K562 (cell line): ENCODE data around the gene DMD. TPM values are rescaled to one million over a fixed set of nuclear protein-coding genes. Genes with fewer than 3 reads are reported as not detected.

Experiments used
- ATAC-seq: fragments of 200-7000 bp; cut with Tn5 transposase; 3 replicates; pipeline ENCODE4 v1.9.1; 2020; ENCODE audit warnings: moderate library complexity
- BruUV-seq: library from RNA; stranded (reverse); fragments of 400-500 nt; replicated peaks from 2 replicates; lab custom pipeline; 2021; lab: Mats Ljungman, UMichigan
- CTCF ChIA-PET: fragments of 300-600 bp; formaldehyde crosslinking; extraction: SDS; loops from one replicate; lab custom pipeline; 2021; ENCODE audit warnings: low intra/inter-chr PET ratio; lab: Yijun Ruan, JAX
- POLR2A ChIA-PET: fragments of 300-600, 350-650 bp; sonication (Branson Sonifier 250); formaldehyde crosslinking; extraction: SDS; loops from one replicate; lab custom pipeline; 2021; ENCODE audit warnings: antibody characterized with exemption, inconsistent platforms; lab: Yijun Ruan, JAX
- DNase-seq, 4 experiments: peaks; one replicate each; pipeline versions ENCODE4 v3.0.0 to v3.0.0-alpha.2; 2011 to 2018; ENCODE audit warnings: low spot score in 3 of 4, mixed read lengths in 3 of 4; ENCODE audit errors: extremely low read depth in 1 of 4
- FAIRE-seq: peaks from 2 replicates; lab custom pipeline; 2011; peaks lifted over from hg19 to GRCh38; lab: Jason Lieb, UNC
- H2AFZ ChIP-seq: 2 replicates; pipeline ENCODE4 v1.6.0; 2011; ENCODE audit warnings: low read depth, low read length, control low read depth, inconsistent platforms
- H3K27ac ChIP-seq: fragments of 200-600 bp; 3 replicates; pipeline ENCODE4 v1.8.0; 2011; ENCODE audit warnings: low read depth, mild to moderate bottlenecking, control low read depth, inconsistent platforms, low read length, moderate library complexity, mixed read lengths; ENCODE audit errors: extremely low read depth
- H3K27me3 ChIP-seq, 2 experiments: fragments of 300-600 bp in 1 of 2; 2 replicates in 1 of 2; 3 replicates in 1 of 2; pipeline versions ENCODE4 v1.6.0 to v1.8.0; 2011; ENCODE audit warnings: inconsistent platforms in 2 of 2, low read length in 2 of 2, mild to moderate bottlenecking in 1 of 2, mixed read lengths in 1 of 2, moderate library complexity in 1 of 2; ENCODE audit not compliant: control insufficient read depth in 2 of 2, insufficient read depth in 2 of 2
- H3K36me3 ChIP-seq: fragments of 300-600 bp; 3 replicates; pipeline ENCODE4 v1.8.0; 2011; ENCODE audit warnings: mild to moderate bottlenecking, low read length, inconsistent platforms; ENCODE audit not compliant: control insufficient read depth, insufficient read depth
- H3K4me1 ChIP-seq, 2 experiments: fragments of 200-600 bp in 1 of 2; replicated peaks in 1 of 2; 2 replicates in 1 of 2; 3 replicates in 1 of 2; pipeline versions ENCODE4 v1.5.1 to v1.8.0; 2011; ENCODE audit warnings: inconsistent platforms in 2 of 2, low read length in 2 of 2, mild to moderate bottlenecking in 1 of 2, mixed read lengths in 1 of 2, moderate library complexity in 1 of 2; ENCODE audit not compliant: control insufficient read depth in 2 of 2, insufficient read depth in 2 of 2
- H3K4me2 ChIP-seq: 2 replicates; pipeline ENCODE4 v1.6.1; 2011; ENCODE audit warnings: low read length, control low read depth, inconsistent platforms, mixed read lengths; ENCODE audit not compliant: insufficient read depth
- H3K4me3 ChIP-seq: fragments of 200-600 bp; sonication (generic), shearing (Covaris generic); 2 replicates; pipeline ENCODE4 v1.5.1; 2016; ENCODE audit warnings: control low read depth, inconsistent platforms
- H3K79me2 ChIP-seq: fragments of 200-600 bp; 3 replicates; pipeline ENCODE4 v1.8.0; 2011; ENCODE audit warnings: low read length, inconsistent platforms; ENCODE audit not compliant: control insufficient read depth, insufficient read depth
- H3K9ac ChIP-seq, 2 experiments: 2 replicates each; pipeline versions ENCODE4 v1.6.0 to v1.6.1; 2011; ENCODE audit warnings: low read depth in 2 of 2, low read length in 2 of 2, control low read depth in 1 of 2, inconsistent platforms in 1 of 2, mild to moderate bottlenecking in 1 of 2, mixed read lengths in 1 of 2; ENCODE audit not compliant: insufficient read depth in 1 of 2
- H3K9me1 ChIP-seq: one replicate; pipeline ENCODE4 v1.6.0; 2011; ENCODE audit warnings: inconsistent platforms, mild to moderate bottlenecking, low read length, moderate library complexity; ENCODE audit not compliant: control insufficient read depth, insufficient read depth
- H3K9me3 ChIP-seq: replicated peaks from 2 replicates; pipeline ENCODE4 v1.5.1; 2011; ENCODE audit warnings: low read depth, low read length, inconsistent platforms; ENCODE audit not compliant: control insufficient read depth, insufficient read depth
- H4K20me1 ChIP-seq: replicated peaks from 2 replicates; pipeline ENCODE4 v1.6.1; 2011; ENCODE audit warnings: low read length, inconsistent platforms, mixed read lengths; ENCODE audit not compliant: control insufficient read depth, insufficient read depth
- BRF1 ChIP-seq: IDR thresholded peaks from 3 replicates; pipeline ENCODE4 v1.6.1; 2011; ENCODE audit warnings: borderline replicate concordance, mild to moderate bottlenecking; ENCODE audit not compliant: insufficient read length; ENCODE audit errors: extremely low read depth
- CREM ChIP-seq: IDR thresholded peaks from 2 replicates; pipeline ENCODE4 v1.6.1; 2014; ENCODE audit warnings: antibody characterized with exemption, low read depth
- FOXM1 ChIP-seq, 2 experiments: fragments of 450-650 bp in 1 of 2; sonication (generic) in 1 of 2; formaldehyde crosslinking in 1 of 2; IDR thresholded peaks; 2 replicates each; pipeline versions ENCODE4 v1.6.1 to v1.9.0; 2017 to 2022; ENCODE audit warnings: low read depth in 2 of 2, mild to moderate bottlenecking in 2 of 2, missing genetic modification reagents in 1 of 2, moderate library complexity in 1 of 2
- JUN ChIP-seq, 2 experiments: sonication (generic) in 1 of 2; formaldehyde crosslinking in 1 of 2; IDR thresholded peaks; 2 replicates each; pipeline versions ENCODE4 v1.6.1 to v1.8.0; 2012 to 2022; ENCODE audit warnings: borderline replicate concordance in 2 of 2, mild to moderate bottlenecking in 2 of 2, improper control_type of control experiment in 1 of 2, low read depth in 1 of 2, low read length in 1 of 2, missing genetic modification reagents in 1 of 2
- MXI1 ChIP-seq: IDR thresholded peaks from 2 replicates; pipeline ENCODE4 v1.6.1; 2011; ENCODE audit warnings: low read depth, mild to moderate bottlenecking, improper control_type of control experiment, low read length
- SETDB1 ChIP-seq: IDR thresholded peaks from one replicate; pipeline ENCODE4 v1.6.1; 2012; ENCODE audit warnings: low read length, control low read depth, inconsistent platforms
- STAT5B ChIP-seq: fragments of 250-450 bp; sonication (Bioruptor Pico); IDR thresholded peaks from 2 replicates; pipeline ENCODE4 v1.8.0; 2021; ENCODE audit warnings: mild to moderate bottlenecking, inconsistent platforms
- WGBS: fragments of 100-300 bp; shearing (Covaris generic); methylation state at CpG from one replicate; pipeline ENCODE4 v1.1.6; 2016; ENCODE audit warnings: low coverage, mixed read lengths; ENCODE audit not compliant: insufficient coverage; ENCODE audit errors: missing lambda C conversion rate; 5-methylcytosine and 5-hydroxymethylcytosine counted together
- in situ Hi-C: fragments of 300-500 bp; cut with MboI; formaldehyde crosslinking; loops from 4 replicates; pipeline ENCODE4 v1.15.0; 2018; ENCODE audit warnings: inconsistent platforms, mixed read lengths
- intact Hi-C: fragments of 100-400 bp; cut with micrococcal nuclease; formaldehyde crosslinking; loops from 2 replicates; pipeline ENCODE4 v1.14.2; 2022
- polyA plus RNA-seq, 8 experiments: library from polyadenylated mRNA; depleted of rRNA in 4 of 8; stranded (reverse) in 5 of 8; unstranded in 3 of 8; fragments of >200 nt; fragmentation: Nextera tagmentation in 2 of 8; fragmentation: Illumina TruSeq in 1 of 8; extraction: Ambion mirVana in 2 of 8; extraction: Trizol in 1 of 8; gene quantifications; 2 replicates each; pipeline versions ENCODE4 v1.2.1 to v1.2.3, GENCODE V29; 2011 to 2014; ENCODE audit warnings: inconsistent platforms in 1 of 8, missing spikeins in 1 of 8
- total RNA-seq, 7 experiments: library from RNA; depleted of rRNA in 6 of 7; stranded (reverse); fragments of >200 nt in 6 of 7; fragmentation: Illumina TruSeq in 2 of 7; extraction: Trizol in 2 of 7; gene quantifications; 2 replicates each; pipeline versions ENCODE4 v1.2.1 to v1.2.3, GENCODE V29; 2011 to 2021; ENCODE audit warnings: low replicate concordance in 1 of 7

DMD gene
- total and polyA plus RNA-seq, 9 of the 15 experiments (the other 6 are each of a cell fraction or from before 2014, with no cell fraction given) = 3.8 to 20.4 (median 11.4) TPM

DNA sequence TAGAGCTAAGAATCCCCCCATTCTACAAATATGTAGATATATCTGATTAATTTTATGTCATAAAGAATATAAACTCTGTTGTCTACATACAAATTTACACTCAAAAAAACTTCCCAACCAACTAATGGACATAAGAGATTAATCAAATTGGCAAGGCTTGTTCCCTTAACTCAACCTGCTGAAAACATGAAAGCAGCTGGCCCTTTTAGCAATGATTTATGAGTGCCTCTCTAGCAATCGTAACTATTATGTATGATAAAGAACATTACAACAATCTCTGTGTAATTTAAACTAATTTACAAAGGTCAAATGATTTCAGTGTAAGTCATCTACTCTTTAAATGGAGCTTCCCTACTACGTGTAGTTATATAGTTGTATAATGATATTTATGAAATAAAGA lies 2056.4 kb downstream of the DMD start (continued):
- TF ChIP-seq JUN (IDR thresholded peaks at IDR 0.05; ENCODE audit: borderline replicate concordance, low read depth, low read length) (no peak), JUN (CRISPR knock-in tag; IDR thresholded peaks at IDR 0.05; ENCODE audit: borderline replicate concordance) (no peak)

DNA sequence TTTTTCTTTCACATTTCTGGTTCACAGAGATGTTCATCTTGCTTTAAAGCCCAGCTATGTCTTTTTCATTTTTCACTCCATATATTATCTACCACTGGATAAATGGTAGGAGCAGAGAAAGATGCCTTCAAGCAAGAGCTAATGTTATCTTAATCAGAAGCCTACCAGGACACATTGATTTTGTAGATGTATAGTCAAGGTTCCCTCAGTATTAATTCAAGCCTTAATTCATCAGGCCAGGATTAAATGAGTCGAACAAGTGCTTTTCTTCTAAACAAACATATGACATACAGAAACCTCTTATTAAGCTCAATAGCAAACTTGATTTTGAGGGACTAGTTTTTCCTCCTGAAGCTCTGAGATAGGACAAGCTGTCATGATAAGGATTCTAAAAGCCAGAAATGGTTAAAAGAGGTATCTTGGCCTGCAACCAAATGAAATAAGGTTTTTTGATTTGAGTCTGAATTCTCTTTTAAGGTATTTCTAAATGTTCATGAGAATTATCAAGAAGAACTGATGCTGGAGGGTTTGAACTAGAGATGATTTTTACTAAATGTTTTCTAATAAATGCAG lies 2057.8 kb downstream of the DMD start:
- no peak overlapping the region for H3K9ac ChIP-seq
- H4K20me1 ChIP-seq = no peaks in the 10 kb centered on the region
- H3K27me3 ChIP-seq = no peaks in the 10 kb centered on the region
- no peaks in the 10 kb centered on the region for H3K9me3 ChIP-seq
- H3K4me3 ChIP-seq = no peak overlapping the region
- no peak overlapping the region for H3K4me2 ChIP-seq
- ATAC-seq (no peak), FAIRE-seq (no peak), DNase-seq (no peak)
- no TSS peak for BruUV-seq
- no peak overlapping the region for H3K27ac ChIP-seq
- 0% methylated on average over 1 of the region's 1 CpG for WGBS
- H3K4me1 ChIP-seq = no peaks in the 10 kb centered on the region
- in situ Hi-C loops = no loop called here
- TF ChIP-seq BRF1 (no peak), SETDB1 (no peak), FOXM1 (IDR thresholded peaks at IDR 0.05; ENCODE audit: low read depth) (no peak), FOXM1 (CRISPR knock-in tag; IDR thresholded peaks at IDR 0.05; ENCODE audit: low read depth) (no peak), STAT5B (no peak), CREM (no peak), MXI1 (no peak)
- no peak overlapping the region for H2AFZ ChIP-seq
- POLR2A ChIA-PET = no interaction called here
- no peaks in the 10 kb centered on the region for H3K79me2 ChIP-seq
- no peaks in the 10 kb centered on the region for H3K9me1 ChIP-seq
- no peaks in the 10 kb centered on the region for H3K36me3 ChIP-seq
- intact Hi-C loops = no loop called here
- CTCF ChIA-PET = no interaction called here
